ENCODE measurements around the gene TTC14. TPM values are rescaled to one million over a fixed set of nuclear protein-coding genes. Genes with fewer than 3 reads are reported as not detected.

The TTC14 gene
- total RNA-seq, 1 donor from 2014 or later = 90.3 TPM

GRCh38 chr3:180570238-180570637, 31.7 kb upstream of the TTC14 start:
- Histone ChIP-seq H3K4me3 (no peak overlapping the region), H3K9ac (no peak overlapping the region), H4K20me1 (ENCODE audit: low read depth) (no peaks in the 10 kb centered on the region), H3F3A (ENCODE audit: low read depth) (peaks cover 8% of the 10 kb centered on the region), H3K9me3 (ENCODE audit: low read depth) (no peaks in the 10 kb centered on the region), H3K27me3 (no peaks in the 10 kb centered on the region), H3K4me1 (peaks cover 19% of the 10 kb centered on the region), H2AFZ (replicated peaks) (no peak overlapping the region), H3K36me3 (no peaks in the 10 kb centered on the region), H3K27ac (no peak overlapping the region), H3K79me2 (ENCODE audit: low read depth) (no peaks in the 10 kb centered on the region), H3K4me2 (no peak overlapping the region)
- H3K4me3 Mint-ChIP-seq = no peak overlapping the region
- H3K27ac Mint-ChIP-seq = no peak overlapping the region
- TF ChIP-seq EZH2 (IDR thresholded peaks at IDR 0.05) = no peak
- TF ChIP-seq EZH2phosphoT487 (IDR thresholded peaks at IDR 0.05) = no peak
- TF ChIP-seq, protein P1, sequence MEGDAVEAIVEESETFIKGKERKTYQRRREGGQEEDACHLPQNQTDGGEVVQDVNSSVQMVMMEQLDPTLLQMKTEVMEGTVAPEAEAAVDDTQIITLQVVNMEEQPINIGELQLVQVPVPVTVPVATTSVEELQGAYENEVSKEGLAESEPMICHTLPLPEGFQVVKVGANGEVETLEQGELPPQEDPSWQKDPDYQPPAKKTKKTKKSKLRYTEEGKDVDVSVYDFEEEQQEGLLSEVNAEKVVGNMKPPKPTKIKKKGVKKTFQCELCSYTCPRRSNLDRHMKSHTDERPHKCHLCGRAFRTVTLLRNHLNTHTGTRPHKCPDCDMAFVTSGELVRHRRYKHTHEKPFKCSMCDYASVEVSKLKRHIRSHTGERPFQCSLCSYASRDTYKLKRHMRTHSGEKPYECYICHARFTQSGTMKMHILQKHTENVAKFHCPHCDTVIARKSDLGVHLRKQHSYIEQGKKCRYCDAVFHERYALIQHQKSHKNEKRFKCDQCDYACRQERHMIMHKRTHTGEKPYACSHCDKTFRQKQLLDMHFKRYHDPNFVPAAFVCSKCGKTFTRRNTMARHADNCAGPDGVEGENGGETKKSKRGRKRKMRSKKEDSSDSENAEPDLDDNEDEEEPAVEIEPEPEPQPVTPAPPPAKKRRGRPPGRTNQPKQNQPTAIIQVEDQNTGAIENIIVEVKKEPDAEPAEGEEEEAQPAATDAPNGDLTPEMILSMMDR (IDR thresholded peaks at IDR 0.05) = no peak
- no peaks in the 10 kb centered on the region for H3K4me1 Mint-ChIP-seq
- no peaks in the 10 kb centered on the region for H3K27me3 Mint-ChIP-seq (ENCODE audit: insufficient read depth, low read depth)
- H3K9me3 Mint-ChIP-seq = no peaks in the 10 kb centered on the region
- H3K36me3 Mint-ChIP-seq = no peaks in the 10 kb centered on the region
- DNase-seq (ENCODE audit: low spot score) = no peak

DNA sequence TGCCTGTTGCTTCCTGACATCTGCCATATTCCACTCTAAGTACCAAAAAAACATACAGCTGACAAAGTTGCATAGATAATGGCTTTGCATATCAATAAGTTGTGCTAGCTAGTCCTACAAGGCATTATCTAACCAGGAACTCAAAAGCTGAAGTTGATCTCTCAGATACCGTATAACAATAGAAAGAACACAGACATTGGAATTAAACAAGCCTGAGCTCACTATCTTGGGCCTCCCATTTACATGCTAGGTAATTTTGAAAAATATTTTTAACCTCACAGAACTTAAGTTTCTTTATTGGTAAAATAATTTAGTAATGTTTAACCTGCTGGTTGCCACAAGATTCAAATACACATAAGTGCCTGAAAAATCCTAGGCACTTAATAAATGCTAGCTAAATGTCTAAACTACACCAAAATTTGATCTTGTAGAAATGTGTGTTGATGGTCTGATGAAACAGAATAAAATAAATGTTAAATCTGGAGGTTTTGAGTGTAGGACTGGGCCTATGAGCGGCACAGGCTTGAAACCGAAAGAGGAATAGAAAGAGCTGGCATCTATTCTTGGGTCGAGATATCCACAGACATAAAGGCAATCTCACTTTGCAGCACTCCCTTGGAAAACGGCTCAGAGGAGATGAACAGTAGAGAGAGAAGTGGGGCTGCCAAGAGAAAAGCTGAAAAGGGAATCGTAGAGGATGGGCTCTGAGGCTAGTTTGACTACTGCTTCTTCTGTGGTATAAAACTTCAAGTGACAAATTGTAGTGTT, 29.9 kb upstream of the TTC14 start:
- Mint-ChIP-seq H3K36me3 (no peaks in the 10 kb centered on the region), H3K27ac (no peak overlapping the region), H3K27me3 (ENCODE audit: insufficient read depth, low read depth) (no peaks in the 10 kb centered on the region), H3K4me1 (no peaks in the 10 kb centered on the region), H3K9me3 (no peaks in the 10 kb centered on the region), H3K4me3 (no peak overlapping the region)
- Histone ChIP-seq H4K20me1 (ENCODE audit: low read depth) (no peaks in the 10 kb centered on the region), H3K9me3 (ENCODE audit: low read depth) (no peaks in the 10 kb centered on the region), H3F3A (ENCODE audit: low read depth) (peaks cover 8% of the 10 kb centered on the region), H3K4me3 (no peak overlapping the region), H3K36me3 (no peaks in the 10 kb centered on the region), H3K4me1 (peaks cover 24% of the 10 kb centered on the region), H3K4me2 (peak overlapping the region; percentile 11), H3K27me3 (no peaks in the 10 kb centered on the region), H3K79me2 (ENCODE audit: low read depth) (no peaks in the 10 kb centered on the region), H3K27ac (peak overlapping the region; percentile 22), H3K9ac (no peak overlapping the region), H2AFZ (replicated peaks) (peak overlapping the region; percentile 14)
- TF ChIP-seq EZH2 (IDR thresholded peaks at IDR 0.05) = no peak
- no peak for TF ChIP-seq EZH2phosphoT487 (IDR thresholded peaks at IDR 0.05)
- TF ChIP-seq, protein P1 (IDR thresholded peaks at IDR 0.05) = no peak
- DNase-seq (ENCODE audit: low spot score) = no peak

GRCh38 chr3:180575571-180575970, 26.4 kb upstream of the TTC14 start:
- no peaks in the 10 kb centered on the region for H3K9me3 Mint-ChIP-seq
- Histone ChIP-seq H3F3A (ENCODE audit: low read depth) (peaks cover 8% of the 10 kb centered on the region), H2AFZ (replicated peaks) (no peak overlapping the region), H3K9me3 (ENCODE audit: low read depth) (no peaks in the 10 kb centered on the region), H3K4me1 (peaks cover 24% of the 10 kb centered on the region), H3K4me2 (no peak overlapping the region), H3K36me3 (no peaks in the 10 kb centered on the region), H3K27me3 (no peaks in the 10 kb centered on the region), H4K20me1 (ENCODE audit: low read depth) (no peaks in the 10 kb centered on the region), H3K9ac (no peak overlapping the region), H3K4me3 (no peak overlapping the region), H3K27ac (no peak overlapping the region), H3K79me2 (ENCODE audit: low read depth) (no peaks in the 10 kb centered on the region)
- H3K36me3 Mint-ChIP-seq = no peaks in the 10 kb centered on the region
- H3K4me3 Mint-ChIP-seq = no peak overlapping the region
- H3K27me3 Mint-ChIP-seq (ENCODE audit: insufficient read depth, low read depth) = no peaks in the 10 kb centered on the region
- no peak overlapping the region for H3K27ac Mint-ChIP-seq
- TF ChIP-seq EZH2 (IDR thresholded peaks at IDR 0.05) = no peak
- TF ChIP-seq, protein P1 (IDR thresholded peaks at IDR 0.05) = no peak
- TF ChIP-seq EZH2phosphoT487 (IDR thresholded peaks at IDR 0.05) = no peak
- no peaks in the 10 kb centered on the region for H3K4me1 Mint-ChIP-seq
- no peak for DNase-seq (ENCODE audit: low spot score)
